ENCODE results near the gene KIAA1755. TPM values are rescaled to one million over a fixed set of nuclear protein-coding genes. Genes with fewer than 3 reads are reported as not detected.

The KIAA1755 gene, protein sequence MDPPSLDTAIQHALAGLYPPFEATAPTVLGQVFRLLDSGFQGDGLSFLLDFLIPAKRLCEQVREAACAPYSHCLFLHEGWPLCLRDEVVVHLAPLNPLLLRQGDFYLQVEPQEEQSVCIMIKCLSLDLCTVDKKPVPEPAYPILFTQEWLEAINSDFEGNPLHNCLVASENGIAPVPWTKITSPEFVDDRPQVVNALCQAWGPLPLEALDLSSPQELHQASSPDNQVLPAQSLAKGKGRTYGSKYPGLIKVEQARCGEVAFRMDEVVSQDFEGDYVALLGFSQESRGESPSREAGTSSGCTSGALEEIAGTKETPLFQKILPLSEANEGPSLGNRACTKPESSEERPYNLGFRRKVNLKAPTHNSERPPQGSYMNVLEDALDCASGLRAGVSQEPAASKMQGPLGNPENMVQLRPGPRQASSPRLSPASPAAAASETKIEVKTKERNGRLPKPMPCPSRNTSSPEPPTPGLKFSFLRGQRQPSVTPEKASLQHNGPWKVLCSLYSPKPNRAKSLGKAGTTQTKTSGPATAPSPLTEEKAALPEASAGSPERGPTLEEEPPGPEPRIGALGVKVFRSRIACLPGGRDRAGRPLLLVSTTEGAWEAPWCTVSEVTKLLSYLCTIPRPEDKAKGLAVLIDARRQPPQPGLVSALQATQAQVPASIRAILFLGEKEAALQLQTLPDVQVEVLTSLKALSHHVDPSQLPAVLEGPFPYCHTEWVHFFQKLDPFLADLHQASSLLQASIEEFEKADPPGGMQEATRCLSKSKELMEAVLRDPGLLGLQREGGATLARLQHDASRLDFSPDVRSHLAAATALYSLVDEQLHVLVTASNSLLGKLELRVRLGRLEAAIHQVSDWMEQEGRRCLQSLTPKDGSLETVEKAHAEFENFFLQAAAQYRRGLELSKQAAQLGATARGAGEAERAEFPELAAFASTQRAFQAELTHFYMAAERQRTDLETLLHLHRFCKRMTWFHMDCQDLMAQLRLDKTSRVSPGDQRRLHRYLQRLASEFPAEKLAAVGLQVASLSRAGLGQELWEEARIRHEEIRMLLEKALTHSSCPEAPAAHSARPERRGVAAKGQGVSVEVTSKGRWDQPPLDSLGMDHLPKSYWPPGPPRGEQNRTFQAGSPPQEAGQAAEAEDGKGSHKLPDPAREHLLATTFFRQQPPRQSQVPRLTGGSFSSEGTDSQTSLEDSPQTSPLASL
- total RNA-seq (2022; extraction: Qiagen RNA extraction) = 0.13 to 0.26 TPM (median 0.18 TPM) in 5 replicates

DNA sequence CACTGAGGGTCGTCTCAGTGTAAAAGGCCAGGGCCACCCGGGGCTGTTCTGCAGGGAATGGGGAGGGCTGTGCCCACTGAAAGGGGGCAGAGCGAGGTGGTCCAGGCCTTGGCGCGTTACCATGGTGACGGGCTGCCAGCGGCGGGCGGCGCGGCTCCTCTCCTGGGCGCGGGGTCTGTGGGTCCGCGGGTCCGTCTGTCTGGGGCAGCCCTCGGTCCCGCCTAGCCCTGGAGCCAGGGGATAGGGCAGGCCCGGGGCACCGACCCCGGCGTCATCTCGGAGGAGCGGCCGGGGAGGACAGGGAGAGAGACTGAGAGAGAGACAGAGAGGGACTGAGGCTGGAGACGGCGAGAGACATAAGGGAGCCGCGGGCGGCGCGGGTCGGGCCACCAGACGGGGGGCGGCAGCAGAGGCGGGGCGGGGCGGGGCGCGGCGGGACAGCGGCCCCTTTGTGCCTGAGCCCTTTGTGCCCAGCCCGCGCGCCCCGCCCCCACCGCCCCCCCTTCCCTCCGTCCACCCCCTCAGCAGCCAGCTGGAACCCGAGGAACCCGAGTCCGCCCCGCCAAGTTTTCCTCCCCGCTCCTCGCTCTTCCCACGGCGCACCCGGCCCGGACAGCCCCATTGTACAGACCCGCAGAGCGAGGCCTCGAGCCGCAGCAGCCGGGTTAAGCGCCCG is at the start of gene KIAA1755:
KIAA1755 (minus strand) TSS at position 358 of the 676 bp plus-strand sequence; CDS start at position 123, 235 bp downstream.

GRCh38 chr20:38303908-38304379 is 43.4 kb upstream of the KIAA1755 start, which contains the start of gene BPI:
TSS of gene BPI (plus strand) at chr20:38304156. CDS start at chr20:38304224, 68 bp downstream.

GRCh38 chr20:38165089-38165965 is 95.2 kb downstream of the KIAA1755 start, which contains the start of gene TGM2:
TSS of gene TGM2 (minus strand) at chr20:38165270. CDS start at chr20:38165198, 72 bp downstream.

Other genes starting within 250 kb of the KIAA1755 start
- gene TTI1, start 227.3 kb downstream of the KIAA1755 start, total RNA-seq (2022; extraction: Qiagen RNA extraction) = 17.8 to 23.9 TPM (median 23.0 TPM) in 5 replicates
- gene RPRD1B, start 227.0 kb downstream of the KIAA1755 start, total RNA-seq (2022; extraction: Qiagen RNA extraction) = 24.9 to 34.0 TPM (median 29.5 TPM) in 5 replicates
- gene TGM2, start 95.5 kb downstream of the KIAA1755 start, total RNA-seq (2022; extraction: Qiagen RNA extraction) = 402 to 631 TPM (median 528 TPM) in 5 replicates
- gene BPI, start 43.4 kb upstream of the KIAA1755 start, total RNA-seq (2022; extraction: Qiagen RNA extraction) = not detected in 5 replicates
- gene LBP, start 85.7 kb upstream of the KIAA1755 start, total RNA-seq (2022; extraction: Qiagen RNA extraction) = 0.97 to 1.5 TPM (median 1.1 TPM) in 5 replicates
- 163 to 192 TPM (median 179 TPM) in 5 replicates for gene SNHG17, start 174.6 kb upstream of the KIAA1755 start, total RNA-seq (2022; extraction: Qiagen RNA extraction)
- 14.2 to 23.0 TPM (median 20.5 TPM) in 5 replicates for gene RALGAPB, start 212.1 kb upstream of the KIAA1755 start, total RNA-seq (2022; extraction: Qiagen RNA extraction)

Measured in A549 treated with dexamethasone at 1 μM for 4 hours (cell line).